DMS79 (cell line): ENCODE results near the gene ATF2.
"Not testable (repeated sequence)": the region's sequence is repeated elsewhere in the genome, so short reads cannot be mapped to it uniquely, and the experiment has no call there.

Experiments
- DNase-seq: peaks from one replicate; lab custom pipeline; 2025; lab: John Stamatoyannopoulos, UW

The ATF2 gene

DNA sequence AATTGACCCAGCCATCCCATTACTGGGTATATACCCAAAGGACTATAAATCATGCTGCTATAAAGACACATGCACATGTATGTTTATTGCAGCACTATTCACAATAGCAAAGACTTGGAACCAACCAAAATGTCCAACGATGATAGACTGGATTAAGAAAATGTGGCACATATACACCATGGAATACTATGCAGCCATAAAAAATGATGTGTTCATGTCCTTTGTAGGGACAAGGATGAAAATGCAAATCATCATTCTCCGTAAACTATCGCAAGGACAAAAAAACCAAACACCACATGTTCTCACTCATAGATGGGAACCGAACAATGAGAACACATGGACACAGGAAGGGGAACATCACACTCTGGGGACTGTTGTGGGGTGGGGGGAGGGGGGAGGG is 83.9 kb downstream of the ATF2 start:
- DNase-seq: not testable (repeated sequence)

DNA sequence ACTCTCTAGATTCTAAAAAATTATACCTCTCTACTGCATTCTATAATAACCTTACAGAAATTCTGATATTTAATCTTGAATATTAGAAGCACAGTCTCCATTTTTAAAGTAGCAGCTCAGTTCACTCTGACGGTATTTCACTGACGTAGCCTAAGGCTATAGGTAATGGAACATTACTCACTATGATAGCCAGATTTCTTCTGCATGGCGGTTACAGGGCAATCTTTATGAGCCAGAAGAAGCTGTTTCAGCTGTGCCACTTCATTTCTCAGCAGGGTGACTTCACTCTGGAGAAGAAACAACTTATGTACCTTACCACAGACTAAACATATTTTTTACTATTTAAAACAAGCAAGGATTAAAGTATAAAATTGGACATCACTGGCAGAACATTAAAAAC is 87.5 kb downstream of the ATF2 start:
- peak; percentile 65 for DNase-seq

DNA sequence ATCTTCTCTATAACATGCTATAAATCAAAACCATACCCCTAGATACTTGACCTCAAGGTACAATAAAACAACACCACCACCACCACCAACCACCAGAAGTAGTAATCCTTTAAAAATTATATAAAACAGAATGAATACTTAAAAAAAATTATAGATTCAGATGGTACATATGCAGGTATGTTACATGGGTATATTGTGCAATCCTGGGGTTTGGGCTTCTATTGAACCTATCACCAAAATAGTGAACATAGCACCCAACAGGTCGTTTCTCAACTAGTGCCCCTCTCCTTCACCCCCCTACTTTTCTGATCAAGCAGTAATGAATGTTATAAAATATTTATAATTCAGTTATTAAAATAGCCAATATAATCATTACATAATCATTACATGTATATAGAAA is 91.7 kb downstream of the ATF2 start:
- no peak for DNase-seq

DNA sequence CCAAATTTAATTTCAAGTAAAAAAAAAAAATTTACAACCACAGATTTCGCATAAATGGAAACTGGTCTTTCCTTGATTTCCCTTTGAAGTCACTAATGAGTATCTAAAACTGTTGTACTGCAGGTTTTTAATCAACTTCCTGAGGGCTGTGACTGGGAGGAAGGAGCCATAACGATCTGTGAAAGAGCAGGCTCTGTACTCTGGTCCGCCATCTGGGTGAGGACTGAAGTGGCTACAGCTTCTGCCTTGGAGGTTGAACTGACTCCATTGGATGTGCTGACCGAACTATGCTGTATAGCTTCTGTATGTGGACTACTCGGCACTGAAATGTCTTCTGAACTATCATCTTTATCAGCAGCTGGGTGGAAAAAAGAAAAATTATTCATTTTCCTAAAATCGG is 93.5 kb downstream of the ATF2 start:
- DNase-seq: no peak

DNA sequence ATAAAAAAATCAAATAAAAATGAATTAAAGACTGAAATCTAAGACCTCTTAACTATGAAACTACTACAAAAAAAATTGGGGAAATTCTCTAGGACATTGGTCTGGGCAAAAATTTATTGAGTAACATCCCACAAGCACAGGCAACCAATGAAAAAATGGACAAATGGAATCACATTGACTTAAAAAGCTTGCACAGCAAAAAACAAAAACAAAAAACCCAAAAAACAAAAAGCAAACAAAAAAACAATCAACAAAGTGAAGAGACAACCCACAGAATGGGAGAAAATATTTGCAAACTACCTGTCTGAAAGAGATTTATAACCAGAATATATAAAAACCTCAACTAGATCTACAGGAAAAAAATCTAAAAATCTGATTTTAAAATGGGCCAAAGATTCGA is 99.5 kb downstream of the ATF2 start:
- no peak for DNase-seq

DNA sequence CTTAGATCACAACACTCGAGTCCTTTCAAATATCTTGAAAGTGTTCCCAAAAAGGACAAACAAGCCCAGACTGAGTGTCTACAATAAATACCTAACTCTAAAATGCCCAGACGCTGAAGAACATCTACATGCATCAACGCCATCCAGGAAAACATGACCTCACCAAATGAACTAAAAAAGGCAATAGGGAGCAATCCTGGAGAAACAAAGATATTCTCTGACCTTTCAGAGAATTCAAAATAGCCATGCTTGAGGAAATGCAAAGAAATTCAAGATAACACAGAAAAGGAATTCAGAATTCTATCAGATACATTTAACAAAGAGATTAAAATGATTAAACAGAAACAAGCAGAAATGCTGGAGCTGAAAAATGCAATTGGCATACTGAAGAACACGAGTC is 101.6 kb downstream of the ATF2 start:
- no peak for DNase-seq

DNA sequence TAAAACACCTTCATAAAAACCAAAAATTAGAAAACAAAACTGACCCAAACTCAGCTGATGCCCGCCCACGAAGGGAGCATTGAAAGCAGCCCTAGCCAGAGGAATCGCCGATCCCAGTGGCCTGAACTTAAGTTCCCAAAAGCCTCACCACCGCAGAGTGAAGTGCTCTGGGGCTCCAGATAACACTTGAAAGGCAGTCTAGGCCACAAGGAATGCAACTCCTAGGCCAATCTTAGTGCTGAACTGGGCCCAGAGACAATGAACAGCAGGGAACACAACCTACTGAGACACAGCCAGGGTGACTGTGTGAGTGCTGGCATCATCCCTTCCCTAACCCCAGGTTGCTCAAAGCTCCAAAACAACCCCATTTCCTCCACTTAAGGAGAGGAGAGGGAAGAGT is 103.2 kb downstream of the ATF2 start:
- DNase-seq: no peak

DNA sequence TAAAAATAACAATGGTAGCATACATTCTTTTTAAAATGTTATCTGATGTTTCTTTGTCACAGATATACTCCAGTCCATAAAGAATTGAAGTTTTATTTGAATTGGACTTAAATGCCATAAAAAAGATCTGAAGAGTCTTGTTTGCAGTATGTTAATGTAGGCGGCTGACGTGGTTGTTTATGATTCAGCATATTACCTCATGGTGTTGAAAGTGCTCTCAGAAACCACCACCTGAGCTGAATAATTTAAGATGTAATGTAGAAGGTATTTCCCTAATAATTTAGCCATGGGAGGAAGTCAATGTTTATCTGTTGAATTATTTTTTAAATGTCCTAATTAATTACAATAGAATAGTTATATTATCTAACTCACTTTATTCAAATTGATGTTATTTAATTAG is 104.3 kb downstream of the ATF2 start:
- no peak for DNase-seq

DNA sequence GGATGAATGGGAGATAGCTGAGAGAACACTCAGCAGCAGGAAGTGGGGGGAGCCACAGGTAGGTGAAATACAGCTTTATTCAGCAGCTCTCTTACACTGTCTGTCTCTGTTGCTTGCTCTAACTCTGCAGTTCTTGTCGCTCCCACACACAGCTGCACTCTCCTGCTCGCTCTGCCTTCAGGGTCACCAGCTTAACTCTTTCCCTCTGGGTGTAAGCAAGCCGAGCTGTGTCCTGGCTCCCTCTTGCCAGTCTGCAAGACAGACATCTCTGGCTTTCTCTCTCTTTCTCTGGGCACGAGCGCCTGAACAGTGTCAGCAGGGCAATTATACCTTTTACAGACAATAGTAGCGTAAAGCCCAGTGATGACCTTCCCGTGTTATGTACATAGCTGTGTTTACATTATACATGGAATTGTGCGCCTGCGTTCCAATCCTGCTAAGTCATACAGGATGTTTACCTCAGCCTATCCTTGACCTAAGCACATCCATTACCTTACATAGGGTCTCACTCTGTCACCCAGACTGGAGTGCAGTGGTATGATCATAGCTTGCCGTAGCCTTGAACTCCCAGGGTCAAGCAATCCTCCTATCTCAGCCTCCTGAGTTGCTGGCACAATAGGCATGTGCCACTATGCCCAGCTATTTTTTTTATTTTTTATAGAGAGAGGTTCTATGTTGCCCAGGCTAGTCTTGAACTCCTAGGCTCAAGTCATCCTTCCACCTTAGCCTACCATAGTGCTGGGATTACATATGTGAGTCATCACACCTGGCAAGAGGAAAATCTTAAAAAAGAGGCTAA is 105.0 kb downstream of the ATF2 start:
- no peak for DNase-seq

DNA sequence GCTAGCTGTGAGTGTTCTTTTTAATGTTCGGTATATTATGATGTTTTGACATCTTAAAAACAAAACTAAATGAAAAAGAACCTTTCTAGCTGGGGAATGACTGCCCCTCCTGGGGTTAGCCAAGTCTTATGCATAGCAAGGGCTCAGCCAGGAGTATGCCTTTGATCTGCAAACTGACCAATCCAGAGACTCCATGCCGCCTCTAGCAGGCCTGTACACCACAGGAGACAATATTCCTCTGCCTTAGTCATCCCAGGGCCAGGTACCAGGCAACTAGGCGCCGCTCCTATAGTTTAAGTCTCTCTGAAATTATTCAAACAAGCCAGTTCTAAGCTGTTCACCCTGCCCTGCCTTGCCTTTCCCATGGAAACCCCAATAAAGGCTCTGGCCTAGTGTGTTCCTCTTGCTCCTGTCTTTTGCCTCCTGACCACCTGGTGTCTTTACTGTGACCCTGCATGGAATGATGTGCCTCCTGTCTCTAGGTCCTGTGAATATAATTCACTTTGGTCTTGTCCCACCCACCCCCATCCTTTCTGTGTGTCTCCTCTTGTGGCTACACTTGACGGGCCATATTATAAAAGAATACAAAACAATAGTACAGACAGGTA is 110.8 kb downstream of the ATF2 start:
- DNase-seq: no peak

DNA sequence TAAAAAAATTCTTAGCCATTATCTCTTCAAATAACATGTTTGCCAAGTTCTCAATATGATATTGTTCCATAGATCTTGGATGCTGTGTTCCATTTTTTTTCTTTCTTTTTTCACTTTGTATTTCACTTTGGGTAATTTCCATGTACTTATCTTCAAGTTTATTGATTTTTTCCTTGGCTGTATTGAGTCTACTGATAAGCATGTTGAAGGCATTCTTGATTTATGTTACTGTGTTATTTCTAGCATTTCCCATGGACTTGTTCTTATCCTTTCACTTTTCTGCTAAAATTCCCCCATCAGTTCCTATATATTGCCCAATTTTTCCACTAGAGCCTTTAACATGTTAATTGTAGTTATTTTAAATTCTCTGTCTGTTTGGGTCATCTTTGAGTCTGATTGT is 112.0 kb downstream of the ATF2 start:
- DNase-seq: no peak

DNA sequence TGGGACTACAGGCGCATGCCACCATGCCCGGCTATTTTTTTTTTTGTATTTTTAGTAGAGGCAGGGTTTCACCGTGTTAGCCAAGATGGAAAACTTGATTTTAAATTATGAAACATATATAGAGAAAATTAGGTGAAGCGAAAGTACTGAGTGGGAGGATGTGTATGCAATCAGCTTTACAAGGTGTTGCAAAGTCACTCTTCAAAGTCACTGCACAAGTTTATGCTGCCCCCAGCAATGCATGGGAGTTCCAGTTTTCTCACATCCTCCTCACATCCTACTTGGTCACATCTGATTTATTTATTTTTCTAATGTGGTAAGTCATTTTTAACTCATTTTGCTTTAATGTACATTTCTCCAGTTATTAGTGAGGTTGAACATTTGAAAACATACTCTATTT is 113.7 kb downstream of the ATF2 start:
- DNase-seq: no peak

DNA sequence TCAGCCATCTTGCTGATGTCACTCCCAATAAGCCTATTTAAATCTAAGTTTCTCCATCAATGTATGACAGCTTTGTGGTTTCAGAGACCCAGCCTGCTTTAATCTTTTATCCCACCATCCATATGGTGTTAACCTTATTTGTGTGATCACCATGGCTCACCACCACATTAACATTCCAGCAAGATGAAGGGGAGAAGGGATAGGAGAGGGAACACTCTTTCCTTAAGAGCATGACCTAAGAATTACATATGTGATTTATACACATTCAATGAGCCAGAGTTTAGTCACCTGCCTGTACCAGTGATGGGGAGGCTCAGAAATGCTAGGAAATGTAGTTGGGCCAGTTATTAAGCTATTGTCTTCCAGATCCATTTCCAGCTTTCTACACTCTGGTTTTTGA is 118.3 kb downstream of the ATF2 start:
- DNase-seq: no peak

DNA sequence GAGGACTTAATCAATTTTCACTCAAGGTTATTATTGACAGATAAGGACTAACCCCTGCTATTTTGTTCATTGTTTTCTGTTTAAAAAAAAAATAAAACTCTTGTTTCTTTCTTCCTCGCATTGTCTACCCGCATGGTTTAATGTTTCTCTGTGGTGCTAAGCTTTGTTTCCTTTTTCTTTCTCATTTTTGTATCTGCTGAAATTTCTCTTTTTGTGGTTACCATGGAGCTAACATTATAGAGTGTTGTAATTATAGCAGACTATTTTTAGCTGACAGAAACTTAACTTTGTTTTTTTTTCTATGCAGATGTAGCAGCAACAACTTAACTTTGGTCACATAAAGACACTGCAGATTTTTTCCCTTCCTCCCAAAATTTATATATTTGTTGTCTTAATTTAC is 119.7 kb downstream of the ATF2 start:
- no peak for DNase-seq

DNA sequence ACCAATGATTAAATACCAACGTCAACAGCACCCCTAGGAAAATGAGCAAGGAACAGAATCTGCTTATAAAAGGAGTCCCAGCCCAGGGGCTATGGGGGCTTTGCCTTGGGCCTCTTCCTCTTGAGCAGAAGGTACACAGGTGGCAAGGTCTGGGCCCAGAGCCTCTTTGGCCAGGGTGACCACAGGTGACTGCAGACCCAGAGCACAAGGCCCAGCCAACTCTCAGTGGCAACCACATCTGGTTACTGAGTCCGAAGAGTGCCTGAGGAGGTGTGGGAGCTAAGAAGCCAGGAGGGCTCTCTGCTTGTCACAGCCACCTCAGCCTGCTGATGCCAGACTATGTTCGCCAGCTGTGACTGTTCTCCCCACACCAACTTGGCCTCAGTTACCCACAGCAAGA is 128.5 kb downstream of the ATF2 start:
- DNase-seq: no peak

DNA sequence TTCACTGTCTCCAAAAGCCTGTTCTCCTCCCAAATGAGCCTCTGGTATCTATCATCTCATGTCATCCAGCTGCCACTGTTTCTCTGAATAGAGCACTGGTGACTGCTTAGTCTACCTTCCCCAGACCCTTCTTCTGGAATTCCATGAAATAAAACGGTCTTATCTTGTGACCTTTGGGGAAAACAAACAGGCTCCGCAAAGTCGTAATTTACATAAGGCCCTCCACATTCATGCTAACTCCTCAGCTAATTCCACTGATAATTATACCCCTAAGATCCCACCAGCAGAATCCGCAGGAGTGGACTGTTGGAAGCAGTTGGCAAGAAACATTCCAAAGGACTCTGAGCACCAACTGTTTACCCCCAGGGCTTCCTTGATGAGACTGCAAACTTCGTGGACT is 129.0 kb downstream of the ATF2 start:
- no peak for DNase-seq

DNA sequence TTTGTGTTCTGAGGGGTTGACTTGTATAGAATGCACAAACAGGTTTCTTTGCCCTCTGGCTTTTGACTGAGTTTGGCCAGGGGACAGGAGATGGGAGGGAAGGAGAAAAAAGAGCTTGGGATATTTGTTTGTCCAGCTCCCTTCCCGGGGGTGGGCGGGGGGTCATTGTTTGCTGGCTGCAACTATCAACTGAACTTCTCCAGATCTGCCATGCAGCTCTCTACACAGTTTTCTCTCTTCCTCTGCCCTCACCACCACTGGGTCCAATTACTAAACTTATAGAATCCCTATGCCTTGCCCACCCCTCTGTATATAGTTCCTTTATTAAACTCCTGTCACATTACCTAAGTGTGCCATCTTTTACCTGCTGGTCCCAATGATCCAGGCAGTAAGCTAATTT is 130.1 kb downstream of the ATF2 start:
- no peak for DNase-seq

DNA sequence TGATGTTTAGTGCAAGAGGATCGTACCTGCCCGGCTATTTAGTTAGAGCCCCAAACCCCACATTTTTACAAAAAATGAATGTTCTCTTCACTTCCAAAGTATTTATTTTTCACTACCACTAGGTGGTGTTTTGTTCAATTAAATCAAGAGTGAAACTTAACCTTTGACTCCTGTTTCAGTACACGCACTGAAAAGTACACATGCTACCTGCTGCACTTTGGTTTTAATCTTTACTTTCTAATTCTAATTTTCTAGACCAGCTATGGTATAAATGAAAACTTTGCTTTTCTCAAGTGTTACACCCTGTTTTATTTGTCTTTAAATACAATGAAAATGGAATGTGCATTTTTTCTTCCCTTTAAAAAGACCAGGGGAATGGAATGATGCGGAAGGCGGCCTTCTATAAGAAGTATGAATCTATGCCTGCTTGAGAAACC is 131.4 kb downstream of the ATF2 start:
- no peak for DNase-seq

DNA sequence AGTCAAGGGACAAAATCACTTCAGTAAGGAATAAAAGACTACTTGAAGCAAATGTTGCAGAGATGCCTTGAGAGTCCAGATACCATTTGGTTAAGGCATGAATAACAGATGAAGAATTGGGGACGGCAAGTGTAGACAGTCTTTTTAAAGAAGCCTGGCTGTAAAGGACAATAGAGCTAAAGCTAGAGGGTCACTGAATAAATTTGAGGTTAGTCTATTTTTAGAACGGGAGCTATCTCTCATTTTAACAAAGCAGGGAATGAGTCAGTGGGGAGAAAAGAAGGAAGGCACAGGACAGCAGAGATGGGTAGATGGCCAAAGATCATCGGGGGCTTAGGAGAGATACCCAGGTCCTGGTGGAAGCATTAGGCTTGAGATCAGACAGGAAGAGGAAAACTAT is 132.2 kb downstream of the ATF2 start:
- no peak for DNase-seq

DNA sequence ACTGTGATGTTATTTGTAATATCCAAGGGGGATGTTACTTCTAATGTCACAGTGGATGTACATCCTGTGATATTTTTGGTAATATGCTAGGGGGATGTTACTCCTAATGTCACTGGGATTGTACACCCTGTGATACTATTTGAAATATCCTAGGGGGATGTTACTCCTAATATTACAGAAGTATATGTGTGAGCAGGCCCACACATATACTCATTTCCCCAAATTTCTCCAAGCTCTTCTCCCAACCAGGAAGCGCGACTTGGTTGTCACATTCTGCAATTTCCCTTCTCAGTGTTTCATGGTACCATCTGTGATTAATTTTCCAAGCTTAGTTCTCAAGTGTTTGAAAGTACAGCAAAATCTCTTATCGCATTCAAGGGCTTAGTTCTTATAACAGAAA is 133.3 kb downstream of the ATF2 start:
- DNase-seq: no peak

DNA sequence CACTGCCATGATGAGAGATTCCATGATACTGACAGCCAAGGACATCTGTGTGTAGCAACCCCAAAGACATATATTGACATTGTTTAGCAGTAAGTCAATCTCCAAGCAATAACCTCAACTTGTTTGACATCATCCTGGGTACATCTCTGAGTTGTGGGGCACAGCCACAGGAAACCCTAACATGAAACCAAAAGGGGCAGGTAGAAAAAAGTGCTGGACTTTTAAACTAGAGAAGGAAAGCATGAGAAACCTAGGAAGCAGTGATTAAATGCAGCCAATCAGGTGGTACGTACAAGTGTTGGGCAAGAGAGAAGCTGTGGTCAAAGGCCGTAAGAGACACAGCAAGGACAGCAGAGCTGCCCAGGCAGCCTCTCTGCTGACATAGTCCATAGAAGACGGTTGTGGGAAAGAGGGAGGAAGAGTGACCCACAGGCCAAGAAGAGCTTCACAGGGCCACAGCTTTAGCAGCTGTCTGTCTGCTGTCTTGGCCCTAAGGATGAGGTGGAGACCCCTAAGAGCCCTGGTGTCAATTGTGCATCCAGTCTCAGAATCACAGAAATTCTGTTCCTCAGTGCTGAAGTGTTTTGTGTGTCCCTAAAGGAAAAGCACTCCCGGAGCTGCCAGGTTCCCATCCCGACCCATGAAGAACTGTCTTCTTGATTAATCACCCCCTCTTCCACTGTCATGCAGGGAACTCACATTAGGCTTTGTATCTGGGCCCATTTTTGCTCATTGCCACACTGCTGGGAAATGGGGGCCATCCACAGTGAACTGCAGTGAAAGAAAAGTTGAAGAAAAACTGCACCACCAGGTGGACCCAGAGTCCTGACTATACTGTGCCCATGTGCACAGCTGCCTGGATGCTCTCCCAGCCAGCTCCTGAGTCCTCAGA is 137.4 kb downstream of the ATF2 start:
- no peak for DNase-seq

DNA sequence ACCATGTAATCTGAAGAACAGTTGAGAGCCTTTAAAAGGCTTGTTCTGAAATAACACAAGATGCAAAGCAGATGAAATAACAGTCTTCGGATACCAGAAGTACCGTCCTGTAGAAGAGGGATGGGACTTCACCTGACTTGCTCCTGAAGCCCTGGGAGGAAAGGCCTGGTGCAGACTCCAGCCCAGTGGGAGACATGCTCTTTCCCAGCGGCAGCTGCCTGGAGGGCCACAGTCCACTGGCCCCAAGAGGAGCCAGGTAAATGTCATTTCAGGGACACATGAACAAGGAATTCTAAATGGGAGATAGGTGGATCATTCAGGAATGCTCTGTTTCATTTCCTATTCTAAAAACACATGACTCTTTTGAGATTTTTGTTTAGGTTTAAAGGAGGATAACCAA is 140.2 kb downstream of the ATF2 start:
- DNase-seq: no peak

DNA sequence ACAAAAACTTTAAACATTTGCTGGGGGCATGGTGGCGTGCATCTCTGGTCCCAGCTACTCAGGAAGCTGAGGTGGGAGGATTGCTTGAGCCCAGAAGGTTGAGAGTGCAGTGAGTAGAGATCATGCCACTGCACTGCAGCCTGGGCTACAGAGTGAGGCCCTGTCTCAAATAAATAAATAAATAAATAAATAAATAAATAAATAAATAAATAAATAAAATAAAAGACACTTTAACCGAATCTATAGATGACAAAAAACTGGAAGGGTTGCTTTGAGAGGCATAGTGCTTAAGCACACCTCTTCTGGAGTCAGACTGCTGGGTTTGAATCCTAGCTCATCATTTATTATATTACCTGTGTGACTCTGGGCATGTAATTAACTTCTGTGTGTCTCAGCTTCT is 141.6 kb downstream of the ATF2 start:
- no peak for DNase-seq
